ENCODE results near the gene KRTAP13-4. TPM values are rescaled to one million over a fixed set of nuclear protein-coding genes. Genes with fewer than 3 reads are reported as not detected.

KRTAP13-4 gene, protein sequence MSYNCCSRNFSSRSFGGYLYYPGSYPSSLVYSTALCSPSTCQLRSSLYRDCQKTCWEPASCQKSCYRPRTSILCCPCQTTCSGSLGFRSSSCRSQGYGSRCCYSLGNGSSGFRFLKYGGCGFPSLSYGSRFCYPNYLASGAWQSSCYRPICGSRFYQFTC
- not detected for polyA plus RNA-seq

DNA sequence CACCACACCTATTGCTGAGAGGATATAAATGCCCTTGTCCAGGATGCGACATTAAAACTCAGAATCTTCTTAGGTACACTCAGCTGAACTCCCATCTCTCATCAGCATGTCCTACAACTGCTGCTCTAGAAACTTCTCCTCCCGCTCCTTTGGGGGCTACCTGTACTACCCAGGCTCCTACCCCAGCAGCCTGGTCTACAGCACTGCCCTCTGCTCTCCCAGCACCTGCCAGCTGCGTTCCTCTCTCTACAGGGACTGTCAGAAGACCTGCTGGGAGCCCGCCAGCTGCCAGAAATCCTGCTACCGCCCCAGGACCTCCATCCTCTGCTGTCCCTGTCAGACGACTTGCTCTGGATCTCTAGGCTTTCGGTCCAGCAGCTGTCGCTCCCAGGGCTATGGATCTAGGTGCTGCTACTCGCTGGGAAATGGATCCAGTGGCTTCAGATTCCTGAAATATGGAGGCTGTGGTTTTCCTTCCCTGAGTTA is at the start of gene KRTAP13-4:
TSS of gene KRTAP13-4 (plus strand) at position 51 of the 486 bp plus-strand sequence. CDS start at position 107, 56 bp downstream.
- Mint-ChIP-seq H3K27me3 (no peaks in the 10 kb centered on the region), H3K4me3 (no peak within 1 kb of the TSS), H3K36me3 (no peaks in the 10 kb centered on the region), H3K27ac (no peak within 1 kb of the TSS), H3K4me1 (peaks cover 0 to 4% (median 0%) of the 10 kb centered on the region in 3 donors), H3K9me3 (peaks cover 3 to 7% (median 4%) of the 10 kb centered on the region in 3 donors)

DNA sequence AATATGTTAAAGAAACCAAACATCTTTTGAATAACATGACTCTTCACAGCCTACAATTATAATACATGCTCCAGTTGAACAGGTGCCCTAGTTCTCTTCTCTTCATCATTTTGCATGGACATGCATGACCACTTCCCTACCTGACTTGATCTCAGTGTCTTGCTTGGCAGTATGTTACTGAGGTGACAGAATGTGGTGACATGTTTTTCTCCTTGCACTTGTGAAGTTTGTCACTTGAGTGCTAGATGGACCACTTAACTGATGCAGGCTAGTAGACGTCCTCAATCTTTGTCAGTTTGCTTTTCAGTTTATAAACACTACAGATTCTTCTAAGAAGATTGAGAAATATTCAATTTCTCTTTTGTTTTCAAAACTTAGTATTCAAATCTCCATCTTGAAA is 47.8 kb upstream of the KRTAP13-4 start:
- Mint-ChIP-seq H3K27me3 (no peaks in the 10 kb centered on the region), H3K4me1 (peaks cover 0 to 2% (median 0%) of the 10 kb centered on the region in 3 donors), H3K9me3 (peaks cover 1 to 5% (median 3%) of the 10 kb centered on the region in 3 donors), H3K4me3 (no peak overlapping the region), H3K36me3 (no peaks in the 10 kb centered on the region), H3K27ac (no peak overlapping the region)

- no peaks in the 10 kb centered on the region for H3K27me3 Mint-ChIP-seq
- H3K9me3 Mint-ChIP-seq = peaks cover 3 to 8% (median 8%) of the 10 kb centered on the region in 3 donors
- no peaks in the 10 kb centered on the region for H3K36me3 Mint-ChIP-seq
- no peak overlapping the region for H3K4me3 Mint-ChIP-seq
- H3K4me1 Mint-ChIP-seq = no peaks in the 10 kb centered on the region
- H3K27ac Mint-ChIP-seq = no peak overlapping the region
Observed at GRCh38 chr21:30391492-30392025, 38.5 kb upstream of the KRTAP13-4 start.

DNA sequence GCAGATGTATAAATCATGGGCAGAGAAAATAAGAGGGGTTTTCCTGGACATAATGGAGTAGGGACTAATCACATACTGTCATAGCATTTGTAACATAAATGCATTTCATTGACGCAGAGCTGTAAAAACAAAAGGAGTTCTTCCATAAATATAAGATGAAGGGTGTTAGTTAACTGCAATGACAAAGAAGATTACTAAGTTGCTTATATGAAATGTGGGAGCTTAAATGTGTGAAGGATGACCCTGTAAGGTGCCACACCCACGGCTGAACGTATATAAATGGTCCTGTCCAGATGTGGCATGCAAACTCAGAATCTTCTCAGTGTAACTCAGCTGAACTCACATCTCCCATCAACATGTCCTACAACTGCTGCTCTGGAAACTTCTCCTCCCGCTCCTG is 34.3 kb upstream of the KRTAP13-4 start, which contains the start of gene KRTAP13-1:
TSS of gene KRTAP13-1 (plus strand) at position 301 of the 400 bp plus-strand sequence. CDS start at position 357, 56 bp downstream.
- Mint-ChIP-seq H3K4me3 (no peak within 1 kb of the TSS), H3K27me3 (no peaks in the 10 kb centered on the region), H3K9me3 (peaks cover 0 to 6% (median 0%) of the 10 kb centered on the region in 3 donors)

GRCh38 chr21:30408782-30409494 is 21.1 kb upstream of the KRTAP13-4 start:
- H3K36me3 Mint-ChIP-seq = no peaks in the 10 kb centered on the region
- H3K4me3 Mint-ChIP-seq = no peak overlapping the region

More for the DNA sequence above, 34.3 kb upstream of the KRTAP13-4 start, which contains the start of gene KRTAP13-1:
- H3K36me3 Mint-ChIP-seq = no peaks in the 10 kb centered on the region
- H3K27ac Mint-ChIP-seq = no peak within 1 kb of the TSS
- no peaks in the 10 kb centered on the region for H3K4me1 Mint-ChIP-seq

GRCh38 chr21:30415993-30416392 is 14.0 kb upstream of the KRTAP13-4 start:
- H3K4me3 Mint-ChIP-seq = no peak overlapping the region
- no peaks in the 10 kb centered on the region for H3K4me1 Mint-ChIP-seq
- peaks cover 5 to 12% (median 11%) of the 10 kb centered on the region in 3 donors for H3K9me3 Mint-ChIP-seq
- H3K27me3 Mint-ChIP-seq = no peaks in the 10 kb centered on the region
- no peaks in the 10 kb centered on the region for H3K36me3 Mint-ChIP-seq
- H3K27ac Mint-ChIP-seq = no peak overlapping the region

More at GRCh38 chr21:30408782-30409494, 21.1 kb upstream of the KRTAP13-4 start:
- Mint-ChIP-seq H3K27me3 (no peaks in the 10 kb centered on the region), H3K27ac (no peak overlapping the region), H3K9me3 (peaks cover 4 to 6% (median 5%) of the 10 kb centered on the region in 3 donors), H3K4me1 (no peaks in the 10 kb centered on the region)

- Mint-ChIP-seq H3K27ac (peak within 1 kb of the TSS in 1 of 3 donors; percentile 43), H3K9me3 (peaks cover 2 to 7% (median 5%) of the 10 kb centered on the region in 3 donors), H3K36me3 (no peaks in the 10 kb centered on the region), H3K4me3 (no peak within 1 kb of the TSS), H3K4me1 (peaks cover 0 to 4% (median 0%) of the 10 kb centered on the region in 3 donors), H3K27me3 (no peaks in the 10 kb centered on the region)
Observed at GRCh38 chr21:30425826-30426225, 4.2 kb upstream of the KRTAP13-4 start, which contains the start of gene KRTAP13-3. KRTAP13-3 (minus strand) TSS chr21:30425926; CDS start chr21:30425912, 14 bp downstream.

DNA sequence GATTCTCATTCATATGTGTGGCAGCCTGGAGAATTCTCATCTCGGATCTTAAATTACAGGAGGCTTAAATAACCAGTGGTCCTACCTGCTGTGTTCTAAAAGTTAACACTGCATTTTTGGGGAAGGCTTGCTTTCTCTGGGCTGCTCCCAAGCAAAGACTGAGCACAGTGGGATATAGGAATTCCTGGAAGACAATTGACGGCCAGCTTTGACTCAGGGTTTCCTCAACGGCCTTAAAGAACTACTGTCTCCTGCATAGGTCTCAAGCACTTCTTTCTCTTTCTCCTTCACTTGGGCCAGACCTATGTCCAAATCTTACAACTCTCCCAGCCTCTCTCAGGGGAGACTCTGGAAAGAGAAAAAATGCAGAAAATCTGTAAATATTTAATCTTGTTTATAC is 3.3 kb upstream of the KRTAP13-4 start:
- Mint-ChIP-seq H3K36me3 (no peaks in the 10 kb centered on the region), H3K4me3 (no peak overlapping the region), H3K27ac (peak overlapping the region in 1 of 3 donors; percentile 43), H3K27me3 (no peaks in the 10 kb centered on the region), H3K9me3 (peaks cover 2 to 7% (median 5%) of the 10 kb centered on the region in 3 donors), H3K4me1 (peaks cover 0 to 4% (median 0%) of the 10 kb centered on the region in 3 donors)

DNA sequence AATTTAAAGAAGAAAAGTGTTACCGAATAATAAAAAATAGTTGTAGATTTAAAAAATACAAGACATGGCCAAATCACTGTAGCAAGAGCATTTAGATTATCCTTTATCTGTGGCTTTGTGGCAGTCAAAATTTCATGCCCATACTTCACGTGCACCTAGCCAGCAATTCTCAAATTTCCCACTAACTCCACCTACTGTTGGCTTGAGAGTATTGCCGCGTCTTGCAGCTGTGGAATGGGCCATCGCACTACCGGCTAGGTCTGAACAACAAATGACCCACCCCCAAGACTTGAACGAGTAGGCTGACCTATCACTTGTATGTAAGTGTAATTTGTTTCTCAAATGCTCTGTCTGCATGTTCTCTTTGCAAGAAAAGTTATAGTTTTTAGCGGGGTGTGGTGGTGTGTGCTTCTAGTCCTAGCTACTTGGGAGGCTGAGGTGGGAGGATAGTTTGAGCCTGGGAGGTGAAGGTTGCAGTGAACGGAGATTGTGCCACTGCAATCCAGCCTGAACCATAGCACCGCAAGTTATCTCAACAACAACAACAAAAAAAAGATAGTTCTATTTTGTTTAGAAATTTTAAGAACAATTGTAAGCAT is 4.1 kb downstream of the KRTAP13-4 start:
- Mint-ChIP-seq H3K9me3 (peaks cover 2 to 3% (median 3%) of the 10 kb centered on the region in 3 donors), H3K27me3 (no peaks in the 10 kb centered on the region), H3K27ac (no peak overlapping the region), H3K4me1 (no peaks in the 10 kb centered on the region), H3K36me3 (no peaks in the 10 kb centered on the region), H3K4me3 (no peak overlapping the region)

GRCh38 chr21:30437010-30437565 is 7.1 kb downstream of the KRTAP13-4 start:
- H3K9me3 Mint-ChIP-seq = peaks cover 3 to 8% (median 3%) of the 10 kb centered on the region in 3 donors
- no peaks in the 10 kb centered on the region for H3K4me1 Mint-ChIP-seq

DNA sequence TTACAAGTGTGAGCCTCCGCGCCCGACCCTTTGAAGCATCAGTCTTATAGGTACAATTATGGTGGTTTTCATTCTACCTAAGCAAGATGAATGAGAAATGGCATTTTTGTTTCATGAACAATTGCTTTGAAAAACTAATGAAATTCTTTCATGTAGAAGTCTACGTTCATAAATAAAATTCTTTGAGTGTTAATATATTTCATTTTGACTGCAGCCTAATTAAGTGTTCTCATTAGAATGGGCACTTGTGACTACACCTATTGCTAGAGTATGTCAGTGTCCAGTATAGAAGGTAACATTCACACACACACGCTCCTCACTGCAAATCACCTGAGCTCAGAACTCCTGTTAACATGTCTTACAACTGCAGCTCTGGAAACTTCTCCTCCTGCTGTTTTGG is 10.0 kb downstream of the KRTAP13-4 start, which contains the start of gene KRTAP15-1:
TSS of gene KRTAP15-1 (plus strand) at position 301 of the 400 bp plus-strand sequence. CDS start at position 354, 53 bp downstream.
- no peaks in the 10 kb centered on the region for H3K27me3 Mint-ChIP-seq
- no peak within 1 kb of the TSS for H3K4me3 Mint-ChIP-seq
- H3K27ac Mint-ChIP-seq = no peak within 1 kb of the TSS
- peaks cover 3 to 5% (median 4%) of the 10 kb centered on the region in 3 donors for H3K9me3 Mint-ChIP-seq
- H3K36me3 Mint-ChIP-seq = no peaks in the 10 kb centered on the region
- no peaks in the 10 kb centered on the region for H3K4me1 Mint-ChIP-seq

More at GRCh38 chr21:30437010-30437565, 7.1 kb downstream of the KRTAP13-4 start:
- Mint-ChIP-seq H3K4me3 (no peak overlapping the region), H3K27me3 (no peaks in the 10 kb centered on the region), H3K36me3 (no peaks in the 10 kb centered on the region), H3K27ac (no peak overlapping the region)

- Mint-ChIP-seq H3K9me3 (peaks cover 0 to 5% (median 4%) of the 10 kb centered on the region in 3 donors), H3K27ac (no peak overlapping the region), H3K36me3 (no peaks in the 10 kb centered on the region), H3K27me3 (no peaks in the 10 kb centered on the region), H3K4me1 (no peaks in the 10 kb centered on the region), H3K4me3 (no peak overlapping the region)
Observed at GRCh38 chr21:30443226-30443625, 13.2 kb downstream of the KRTAP13-4 start.

DNA sequence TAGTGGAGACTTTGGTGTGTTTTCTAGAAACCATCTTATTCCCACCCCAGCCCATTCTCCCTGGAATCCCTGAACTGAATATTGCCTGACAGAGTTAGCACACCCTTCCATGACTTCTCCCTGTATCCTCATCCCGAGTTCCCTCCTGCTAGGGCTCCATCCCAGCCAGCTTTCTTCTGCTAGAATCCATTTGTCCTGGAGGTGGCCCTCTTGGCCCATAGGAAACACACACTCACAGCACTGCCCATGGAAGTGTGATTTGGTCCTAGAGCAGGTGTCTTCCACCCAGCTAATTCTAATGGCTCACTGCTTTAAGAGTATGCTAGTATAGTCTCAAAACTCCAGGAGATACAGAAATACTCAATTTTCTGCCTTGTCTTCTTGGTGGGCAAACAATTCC is 14.2 kb downstream of the KRTAP13-4 start:
- Mint-ChIP-seq H3K4me3 (no peak overlapping the region), H3K27me3 (no peaks in the 10 kb centered on the region)

GRCh38 chr21:30447056-30447455 is 17.0 kb downstream of the KRTAP13-4 start:
- H3K36me3 Mint-ChIP-seq = no peaks in the 10 kb centered on the region
- no peak overlapping the region for H3K27ac Mint-ChIP-seq
- peaks cover 0 to 1% (median 0%) of the 10 kb centered on the region in 3 donors for H3K4me1 Mint-ChIP-seq
- no peaks in the 10 kb centered on the region for H3K27me3 Mint-ChIP-seq
- H3K9me3 Mint-ChIP-seq = peaks cover 0 to 3% (median 0%) of the 10 kb centered on the region in 3 donors
- no peak overlapping the region for H3K4me3 Mint-ChIP-seq

More for the DNA sequence above, 14.2 kb downstream of the KRTAP13-4 start:
- H3K4me1 Mint-ChIP-seq = no peaks in the 10 kb centered on the region
- H3K27ac Mint-ChIP-seq = no peak overlapping the region
- no peaks in the 10 kb centered on the region for H3K36me3 Mint-ChIP-seq
- peaks cover 0 to 5% (median 4%) of the 10 kb centered on the region in 3 donors for H3K9me3 Mint-ChIP-seq
